GM20431 (cell line): Measurements from ENCODE around the gene OST4.

ENCODE experiments used
- in situ Hi-C: fragments of 300-500 bp; cut with MseI, MboI; formaldehyde crosslinking; loops from one replicate; pipeline ENCODE4 v1.15.0; 2020; ENCODE audit warnings: low sequenced_read_pairs; ENCODE audit not compliant: unreplicated experiment

The OST4 gene

GRCh38 chr2:27094353-27094984 lies 23.0 kb upstream of the OST4 start:
- in situ Hi-C loops, result loop anchor here (10.0 kb wide), 1 partner anchor 190 kb away; the partner anchor contains the start of gene TRIM54

DNA sequence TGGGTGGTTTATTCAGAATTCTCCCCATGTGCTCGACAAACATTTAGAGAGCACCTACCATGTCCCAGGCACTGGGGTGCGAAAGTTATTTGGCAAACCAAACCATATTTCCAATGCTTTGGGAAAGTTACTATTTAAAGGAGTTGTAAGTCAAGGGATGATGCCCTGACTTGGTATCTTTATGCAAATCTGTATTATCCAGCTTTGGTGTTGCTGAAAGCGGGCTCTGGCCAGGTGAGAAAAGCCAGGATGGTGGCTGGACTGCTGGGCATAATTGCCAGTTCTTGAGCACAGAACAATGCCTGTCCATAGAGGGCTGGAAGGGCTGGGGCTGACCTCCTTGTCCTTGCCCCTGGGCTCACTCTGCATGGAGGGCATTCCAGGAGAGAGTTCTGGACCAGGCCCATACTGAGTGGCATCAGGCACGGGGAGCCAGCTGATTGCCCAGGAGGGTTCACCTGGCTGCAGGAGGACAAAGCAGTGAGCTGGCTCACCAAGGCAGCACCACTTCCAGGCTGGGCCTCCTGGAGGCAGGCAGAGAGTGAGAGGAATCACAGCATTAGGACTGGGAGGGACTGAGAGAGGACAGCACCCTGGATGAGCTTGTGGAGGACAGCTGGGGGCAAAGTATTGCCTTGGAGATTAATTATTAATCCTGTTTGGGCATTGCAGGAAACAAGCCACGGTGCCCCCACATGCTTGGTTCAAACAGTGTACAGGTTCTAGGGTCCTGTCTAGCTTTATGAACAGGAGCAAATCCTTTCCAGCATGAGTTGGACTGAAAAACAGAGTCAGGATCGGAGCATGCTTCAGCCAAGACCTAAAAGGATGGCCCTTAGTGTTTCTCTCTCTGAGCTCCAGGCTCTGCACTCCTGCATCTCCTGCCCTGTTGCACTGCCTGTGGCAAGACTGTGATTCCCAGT lies 22.2 kb upstream of the OST4 start:
- in situ Hi-C loops, result loop anchor here (10.0 kb wide), 1 partner anchor 191 kb away; the partner anchor contains the start of gene TRIM54

- in situ Hi-C loops, result loop anchor here (10.0 kb wide), 1 partner anchor 192 kb away; the partner anchor contains the start of gene TRIM54
Measured at GRCh38 chr2:27092696-27093429, 21.4 kb upstream of the OST4 start.

GRCh38 chr2:27091746-27092695 lies 20.6 kb upstream of the OST4 start:
- in situ Hi-C loops, result loop anchor here (10.0 kb wide), 1 partner anchor 193 kb away; the partner anchor contains the start of gene TRIM54

GRCh38 chr2:27089111-27089954 lies 17.9 kb upstream of the OST4 start:
- in situ Hi-C loops, result no loop called here

DNA sequence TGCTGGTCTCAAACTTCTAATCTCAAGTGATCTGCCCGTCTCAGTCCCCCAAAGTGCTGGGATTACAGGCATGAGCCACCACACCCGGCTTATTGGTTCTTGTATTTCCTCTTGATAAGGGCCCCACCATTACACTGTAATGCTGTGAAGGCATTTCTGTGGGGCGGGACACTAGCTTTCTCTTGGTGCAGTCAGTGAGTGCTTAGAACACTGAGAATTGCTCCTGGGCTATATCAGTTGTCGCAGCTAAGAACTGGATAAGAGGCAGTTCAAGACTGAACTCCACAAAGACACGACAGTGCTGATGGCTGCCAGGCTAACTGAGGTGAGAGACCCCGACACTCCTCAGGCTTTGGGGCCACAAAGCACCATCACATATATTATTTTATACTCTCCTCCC lies 17.2 kb upstream of the OST4 start:
- in situ Hi-C loops, result no loop called here

- in situ Hi-C loops, result no loop called here
Measured at GRCh38 chr2:27087823-27088410, 16.5 kb upstream of the OST4 start.

- in situ Hi-C loops, result no loop called here
Measured at GRCh38 chr2:27086724-27087593, 15.5 kb upstream of the OST4 start, which contains the start of gene KHK. Gene KHK, plus strand, starts transcription at chr2:27086772. Its CDS starts 488 bp downstream, at chr2:27087260.

DNA sequence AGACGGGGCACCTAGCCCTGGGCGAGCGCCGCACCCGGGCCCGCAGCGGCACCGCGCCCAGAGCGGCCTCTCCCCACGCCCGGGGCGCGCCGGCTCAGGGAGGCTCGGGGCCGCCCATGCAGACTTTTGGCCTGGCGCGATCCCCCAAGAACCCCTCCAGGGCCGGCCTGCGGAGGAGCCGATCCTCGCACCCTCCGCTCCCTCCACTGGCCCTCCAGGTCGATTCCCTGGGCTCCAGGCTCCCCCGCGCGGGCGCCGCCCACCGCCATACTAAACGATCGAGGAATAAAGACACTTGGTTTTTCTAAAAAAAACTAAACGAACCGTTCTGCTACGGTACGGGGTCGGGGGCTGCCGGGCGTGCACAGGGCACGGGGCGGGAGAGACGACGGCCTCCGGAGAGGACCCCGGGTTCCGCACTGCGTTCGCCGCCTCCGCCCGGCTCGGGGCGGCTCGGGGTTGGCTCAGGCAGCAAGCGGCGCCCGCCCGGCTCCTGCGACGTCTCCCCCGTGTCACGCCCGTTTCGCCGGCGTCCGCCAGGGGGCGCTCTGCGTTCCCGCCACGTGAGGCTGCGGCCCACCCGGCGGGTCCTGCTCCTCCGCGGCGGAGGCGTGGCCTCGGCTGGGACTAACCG lies 14.8 kb upstream of the OST4 start:
- in situ Hi-C loops, result no loop called here

- in situ Hi-C loops, result no loop called here
Measured at GRCh38 chr2:27085673-27086089, 14.2 kb upstream of the OST4 start.

DNA sequence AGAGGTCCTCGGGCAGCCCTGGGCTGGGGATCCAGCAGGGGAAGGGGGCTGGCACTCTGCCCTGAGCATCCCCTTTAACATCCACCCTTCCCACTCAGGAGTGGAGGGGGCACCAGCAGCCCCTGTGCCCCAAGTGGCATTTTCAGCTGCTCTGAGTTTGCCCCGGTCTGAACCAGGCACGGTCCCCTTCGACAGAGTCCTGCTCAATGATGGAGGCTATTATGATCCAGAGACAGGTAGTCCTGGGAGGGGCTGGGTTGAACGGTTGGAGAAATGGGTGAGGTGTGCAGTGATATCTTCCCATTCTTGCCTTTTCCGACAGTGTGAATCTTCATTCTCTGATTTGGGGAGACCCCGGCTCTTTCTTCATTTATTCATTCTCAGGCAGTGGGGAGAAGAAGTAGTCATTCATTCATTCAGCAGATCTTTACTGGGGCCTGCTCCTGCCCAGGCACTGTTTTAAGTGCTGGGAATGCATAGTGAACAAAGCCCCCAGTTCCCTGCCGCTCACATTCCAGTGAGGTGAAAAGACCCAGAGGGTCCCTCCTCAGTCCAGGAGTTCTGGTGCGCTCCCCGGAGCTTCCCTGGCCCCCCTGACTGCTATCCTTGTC lies 13.7 kb upstream of the OST4 start:
- in situ Hi-C loops, result no loop called here

- in situ Hi-C loops, result no loop called here
Measured at GRCh38 chr2:27084297-27085061, 13.0 kb upstream of the OST4 start.

- in situ Hi-C loops, result no loop called here
Measured at GRCh38 chr2:27083410-27084296, 12.2 kb upstream of the OST4 start.

DNA sequence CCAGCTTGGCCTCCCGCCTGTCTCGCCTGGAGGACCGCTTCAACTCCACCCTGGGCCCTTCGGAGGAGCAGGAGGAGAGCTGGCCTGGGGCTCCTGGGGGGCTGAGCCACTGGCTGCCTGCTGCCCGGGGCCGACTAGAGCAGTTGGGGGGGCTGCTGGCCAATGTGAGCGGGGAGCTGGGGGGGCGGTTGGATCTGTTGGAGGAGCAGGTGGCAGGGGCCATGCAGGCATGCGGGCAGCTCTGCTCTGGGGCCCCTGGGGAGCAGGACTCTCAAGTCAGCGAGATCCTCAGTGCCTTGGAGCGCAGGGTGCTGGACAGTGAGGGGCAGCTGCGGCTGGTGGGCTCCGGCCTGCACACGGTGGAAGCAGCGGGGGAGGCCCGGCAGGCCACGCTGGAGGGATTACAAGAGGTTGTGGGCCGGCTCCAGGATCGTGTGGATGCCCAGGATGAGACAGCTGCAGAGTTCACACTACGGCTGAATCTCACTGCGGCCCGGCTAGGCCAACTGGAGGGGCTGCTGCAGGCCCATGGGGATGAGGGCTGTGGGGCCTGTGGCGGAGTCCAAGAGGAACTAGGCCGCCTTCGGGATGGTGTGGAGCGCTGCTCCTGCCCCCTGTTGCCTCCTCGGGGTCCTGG lies 11.4 kb upstream of the OST4 start:
- in situ Hi-C loops, result no loop called here
